ENCODE results near the gene SYNGR3. TPM values are rescaled to one million over a fixed set of nuclear protein-coding genes. Genes with fewer than 3 reads are reported as not detected.
A peak's percentile ranks its signal among the peaks of the same experiment; 100 is the strongest.

SYNGR3 gene
- total and polyA plus RNA-seq, 10 donors, result 0.85 to 11.4 (median 2.8) TPM

DNA sequence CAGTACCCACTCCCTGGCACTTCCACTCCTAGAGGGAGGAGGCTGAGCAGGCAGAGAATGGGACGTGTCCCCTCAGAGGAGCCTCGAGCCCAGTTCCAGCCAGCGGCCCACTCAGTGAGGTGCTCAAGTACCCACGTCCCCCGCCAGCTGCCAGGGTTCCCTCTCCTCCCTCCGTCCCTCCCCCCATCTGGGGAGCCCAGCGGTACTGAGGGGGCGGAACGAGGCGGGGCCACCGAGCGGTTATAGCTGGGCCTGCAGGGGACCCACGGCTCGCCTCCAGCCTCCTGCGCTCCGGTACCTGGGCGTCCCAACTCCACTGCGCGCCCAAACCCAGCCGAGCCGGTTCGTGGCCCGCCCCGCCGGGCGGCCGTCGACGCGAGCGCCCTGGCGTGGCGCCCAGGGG is 29.7 kb downstream of the SYNGR3 start, which contains the start of gene NPW:
TSS of gene NPW (plus strand) at position 268 of the 403 bp plus-strand sequence.
- H3K9me3 ChIP-seq, result no peaks in the 10 kb centered on the region
- TF ChIP-seq POLR2AphosphoS5 (IDR thresholded peaks at IDR 0.05) (no peak), CTCF (IDR thresholded peaks at IDR 0.05 in 8 of 11, conservative IDR thresholded peaks at IDR 0.05 in 3 of 11) (no peak), POLR2A (IDR thresholded peaks at IDR 0.05) (no peak)
- WGBS, 5 donors, result 1 to 14% (median 3%) methylated on average over 5 to 33 of the region's 33 CpGs
- DNase-seq, result peak; percentile 74
- H3K36me3 ChIP-seq, result no peaks in the 10 kb centered on the region
- peaks cover 26 to 44% (median 36%) of the 10 kb centered on the region in 6 donors for H3K4me1 ChIP-seq
- peak within 1 kb of the TSS in 6 of 8 donors; percentile 8 to 50 (median 13) for H3K4me3 ChIP-seq
- peaks cover 0 to 64% (median 32%) of the 10 kb centered on the region in 7 donors for H3K27me3 ChIP-seq (replicated peaks in 1 of 7)
- intact Hi-C loops (cut with DNase I; ENCODE audit: low total_unique reads), result no loop called here
- H3K27ac ChIP-seq, result no peak within 1 kb of the TSS

DNA sequence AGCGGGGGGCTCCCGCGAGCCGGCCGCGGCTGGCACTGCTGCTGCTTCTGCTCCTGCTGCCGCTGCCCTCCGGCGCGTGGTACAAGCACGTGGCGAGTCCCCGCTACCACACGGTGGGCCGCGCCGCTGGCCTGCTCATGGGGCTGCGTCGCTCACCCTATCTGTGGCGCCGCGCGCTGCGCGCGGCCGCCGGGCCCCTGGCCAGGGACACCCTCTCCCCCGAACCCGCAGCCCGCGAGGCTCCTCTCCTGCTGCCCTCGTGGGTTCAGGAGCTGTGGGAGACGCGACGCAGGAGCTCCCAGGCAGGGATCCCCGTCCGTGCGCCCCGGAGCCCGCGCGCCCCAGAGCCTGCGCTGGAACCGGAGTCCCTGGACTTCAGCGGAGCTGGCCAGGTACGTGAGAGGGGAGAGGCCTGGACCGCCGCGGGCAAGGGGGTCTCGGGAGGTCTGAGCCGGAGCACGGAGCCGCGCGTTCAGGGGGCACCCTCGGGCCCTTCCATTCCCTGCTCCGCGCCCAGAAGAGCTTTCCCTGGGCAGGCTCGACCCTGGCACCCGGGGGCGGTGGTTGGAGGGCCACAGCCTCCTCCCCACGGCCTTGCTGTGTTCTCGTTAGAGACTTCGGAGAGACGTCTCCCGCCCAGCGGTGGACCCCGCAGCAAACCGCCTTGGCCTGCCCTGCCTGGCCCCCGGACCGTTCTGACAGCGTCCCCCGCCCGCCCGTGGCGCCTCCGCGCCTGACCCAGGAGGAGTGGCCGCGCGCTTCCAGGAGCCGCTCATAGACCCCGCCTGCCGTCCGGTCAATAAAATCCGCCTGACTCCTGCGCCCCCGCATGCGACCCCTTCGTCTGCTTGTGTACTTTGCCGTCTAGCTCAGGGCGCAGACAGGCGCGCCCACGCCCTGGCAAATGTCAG is 30.4 kb downstream of the SYNGR3 start:
- TF ChIP-seq POLR2A (IDR thresholded peaks at IDR 0.05), result no peak
- no peak for TF ChIP-seq CTCF (IDR thresholded peaks at IDR 0.05 in 8 of 11, conservative IDR thresholded peaks at IDR 0.05 in 3 of 11)
- no peak for TF ChIP-seq POLR2AphosphoS5 (IDR thresholded peaks at IDR 0.05)
- no peaks in the 10 kb centered on the region for H3K9me3 ChIP-seq
- H3K4me1 ChIP-seq, result peaks cover 27 to 50% (median 40%) of the 10 kb centered on the region in 6 donors
- 0 to 3% (median 2%) methylated on average over 8 to 96 of the region's 96 CpGs for WGBS, 5 donors
- peaks cover 0 to 70% (median 32%) of the 10 kb centered on the region in 7 donors for H3K27me3 ChIP-seq (replicated peaks in 1 of 7)
- intact Hi-C loops (cut with DNase I; ENCODE audit: low total_unique reads), result no loop called here
- no peak overlapping the region for H3K27ac ChIP-seq
- H3K4me3 ChIP-seq, result peak overlapping the region in 6 of 8 donors; percentile 8 to 50 (median 13)
- peak; percentile 74 for DNase-seq
- H3K36me3 ChIP-seq, result no peaks in the 10 kb centered on the region

DNA sequence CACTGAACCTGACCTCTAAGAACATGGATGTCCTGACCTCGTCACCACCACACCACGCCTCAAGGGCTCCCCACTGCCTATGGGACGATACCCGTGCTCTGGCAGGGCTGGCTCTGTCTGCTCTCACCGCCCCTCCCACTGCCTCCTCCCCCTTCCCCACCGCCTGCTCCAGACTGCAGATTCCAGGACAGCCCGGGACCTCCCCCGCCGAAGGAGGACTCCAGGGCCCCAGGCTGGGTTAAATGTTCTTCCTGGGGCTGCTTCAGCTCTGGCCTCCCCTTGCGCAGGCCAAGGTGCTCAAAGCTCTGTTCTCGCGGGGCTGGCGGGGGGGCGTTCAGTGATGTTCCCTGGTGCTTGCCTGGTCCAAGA is 32.9 kb downstream of the SYNGR3 start:
- Histone ChIP-seq H3K4me1 (peaks cover 27 to 73% (median 58%) of the 10 kb centered on the region in 6 donors), H3K36me3 (no peaks in the 10 kb centered on the region)

GRCh38 chr16:2023092-2024031 is 33.6 kb downstream of the SYNGR3 start:
- DNase-seq, result peak; percentile 99
- Histone ChIP-seq H3K27me3 (replicated peaks in 1 of 7) (peaks cover 0 to 80% (median 39%) of the 10 kb centered on the region in 7 donors), H3K4me3 (peak overlapping the region in 7 of 8 donors; percentile 21 to 64 (median 25)), H3K36me3 (no peaks in the 10 kb centered on the region), H3K9me3 (no peaks in the 10 kb centered on the region), H3K27ac (peak overlapping the region; percentile 62 to 88 (median 84)), H3K4me1 (peaks cover 27 to 79% (median 64%) of the 10 kb centered on the region in 6 donors)
- peak; percentile 79 to 90 (median 88) for TF ChIP-seq POLR2AphosphoS5 (IDR thresholded peaks at IDR 0.05)
- TF ChIP-seq POLR2A (IDR thresholded peaks at IDR 0.05), result peak in 1 of 3 donors; percentile 44
- TF ChIP-seq CTCF (IDR thresholded peaks at IDR 0.05 in 8 of 11, conservative IDR thresholded peaks at IDR 0.05 in 3 of 11), result peak; percentile 98 to 100 (median 99)
- intact Hi-C loops (cut with DNase I; ENCODE audit: low total_unique reads), result no loop called here
- WGBS, 5 donors, result 4 to 17% (median 11%) methylated on average over 15 to 53 of the region's 53 CpGs

More for the DNA sequence above, 32.9 kb downstream of the SYNGR3 start:
- H3K9me3 ChIP-seq, result no peaks in the 10 kb centered on the region
- intact Hi-C loops (cut with DNase I; ENCODE audit: low total_unique reads), result no loop called here
- no peak for DNase-seq
- 1 to 3% (median 3%) methylated on average over 9 to 14 of the region's 14 CpGs for WGBS, 5 donors
- H3K27ac ChIP-seq, result peak overlapping the region in 6 of 8 donors; percentile 68 to 88 (median 86)
- TF ChIP-seq POLR2A (IDR thresholded peaks at IDR 0.05), result no peak
- TF ChIP-seq POLR2AphosphoS5 (IDR thresholded peaks at IDR 0.05), result no peak
- peak overlapping the region in 5 of 8 donors; percentile 21 to 64 (median 28) for H3K4me3 ChIP-seq
- peaks cover 0 to 84% (median 39%) of the 10 kb centered on the region in 7 donors for H3K27me3 ChIP-seq (replicated peaks in 1 of 7)

Measured in spleen (tissue), 11 donors.